Fibroblast of pulmonary artery (primary cell): ENCODE measurements around the gene XPO1.
"Not testable (repeated sequence)": the region's sequence is repeated elsewhere in the genome, so short reads cannot be mapped to it uniquely, and the experiment has no call there.

Source experiments
- DNase-seq: peaks from one replicate; pipeline ENCODE4 v3.0.0-alpha.2; 2010; ENCODE audit warnings: low read depth
- H3K4me3 ChIP-seq: replicated peaks from 2 replicates; pipeline ENCODE4 v1.5.1; 2011; ENCODE audit warnings: low read depth, mild to moderate bottlenecking, control low read depth, low read length, moderate library complexity
- TF ChIP-seq, protein P1 (sequence below): IDR thresholded peaks from 2 replicates; pipeline ENCODE4 v1.5.1; 2011; ENCODE audit warnings: mild to moderate bottlenecking, control low read depth, low read length, inconsistent platforms; ENCODE audit errors: missing control alignments

Gene XPO1

DNA sequence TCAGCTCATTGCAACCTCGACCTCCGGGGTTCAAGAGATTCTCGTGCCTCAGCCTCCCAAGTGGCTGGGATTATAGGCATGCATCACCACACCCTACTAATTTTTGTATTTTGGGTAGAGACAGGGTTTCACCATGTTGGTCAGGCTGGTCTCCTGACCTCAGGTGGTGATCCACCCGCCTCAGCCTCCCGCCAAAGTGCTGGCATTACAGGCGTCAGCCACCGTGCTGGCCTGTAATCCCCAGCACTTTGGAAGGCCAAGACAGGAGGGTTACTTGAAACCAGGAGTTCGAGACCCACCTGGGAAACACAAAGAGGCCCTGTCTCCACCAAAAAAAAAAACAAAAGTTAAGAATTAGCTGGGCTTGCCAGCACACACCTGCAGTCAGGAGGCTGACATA is 85.8 kb downstream of the XPO1 start:
- DNase-seq: no peak
- TF ChIP-seq, protein P1, sequence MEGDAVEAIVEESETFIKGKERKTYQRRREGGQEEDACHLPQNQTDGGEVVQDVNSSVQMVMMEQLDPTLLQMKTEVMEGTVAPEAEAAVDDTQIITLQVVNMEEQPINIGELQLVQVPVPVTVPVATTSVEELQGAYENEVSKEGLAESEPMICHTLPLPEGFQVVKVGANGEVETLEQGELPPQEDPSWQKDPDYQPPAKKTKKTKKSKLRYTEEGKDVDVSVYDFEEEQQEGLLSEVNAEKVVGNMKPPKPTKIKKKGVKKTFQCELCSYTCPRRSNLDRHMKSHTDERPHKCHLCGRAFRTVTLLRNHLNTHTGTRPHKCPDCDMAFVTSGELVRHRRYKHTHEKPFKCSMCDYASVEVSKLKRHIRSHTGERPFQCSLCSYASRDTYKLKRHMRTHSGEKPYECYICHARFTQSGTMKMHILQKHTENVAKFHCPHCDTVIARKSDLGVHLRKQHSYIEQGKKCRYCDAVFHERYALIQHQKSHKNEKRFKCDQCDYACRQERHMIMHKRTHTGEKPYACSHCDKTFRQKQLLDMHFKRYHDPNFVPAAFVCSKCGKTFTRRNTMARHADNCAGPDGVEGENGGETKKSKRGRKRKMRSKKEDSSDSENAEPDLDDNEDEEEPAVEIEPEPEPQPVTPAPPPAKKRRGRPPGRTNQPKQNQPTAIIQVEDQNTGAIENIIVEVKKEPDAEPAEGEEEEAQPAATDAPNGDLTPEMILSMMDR: no peak
- no peak overlapping the region for H3K4me3 ChIP-seq

DNA sequence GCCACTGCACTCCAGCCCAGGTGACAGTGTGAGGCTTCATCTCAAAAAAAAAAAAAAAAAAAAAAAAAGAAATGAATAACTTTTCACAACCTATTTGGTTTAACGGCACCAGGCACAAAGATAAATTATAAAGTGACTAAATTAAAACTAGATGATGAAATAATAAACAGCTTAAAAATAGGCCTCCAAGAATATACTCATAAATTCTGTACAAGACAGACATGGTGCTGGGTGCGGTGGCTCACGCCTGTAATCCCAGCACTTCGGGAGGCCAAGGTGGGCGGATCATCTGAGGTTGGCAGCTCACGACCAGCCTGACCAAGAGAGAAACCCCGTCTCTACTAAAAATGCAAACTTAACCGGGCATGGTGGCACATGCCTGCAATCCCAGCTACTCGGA is 87.0 kb downstream of the XPO1 start:
- no peak overlapping the region for H3K4me3 ChIP-seq
- TF ChIP-seq, protein P1: no peak
- DNase-seq: no peak

DNA sequence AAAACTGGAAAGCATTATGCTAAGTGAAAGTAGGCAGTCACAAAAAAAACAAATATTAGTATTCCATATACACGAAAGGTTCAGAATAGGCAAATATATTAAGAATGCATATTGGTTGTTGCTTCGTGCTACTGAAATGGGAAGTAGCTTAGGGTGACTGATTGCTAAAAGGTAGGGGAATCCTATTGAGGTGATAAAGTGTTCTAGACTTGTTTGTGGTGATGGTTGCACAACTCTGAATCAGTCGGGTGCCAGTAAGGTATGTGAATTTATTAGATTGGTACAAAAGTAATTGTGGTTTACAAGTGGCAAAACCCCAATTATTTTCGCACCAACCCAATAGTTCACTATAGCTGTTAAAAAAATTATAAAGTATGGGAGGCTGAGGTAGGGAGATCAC is 88.0 kb downstream of the XPO1 start:
- no peak overlapping the region for H3K4me3 ChIP-seq
- TF ChIP-seq, protein P1: no peak
- no peak for DNase-seq

DNA sequence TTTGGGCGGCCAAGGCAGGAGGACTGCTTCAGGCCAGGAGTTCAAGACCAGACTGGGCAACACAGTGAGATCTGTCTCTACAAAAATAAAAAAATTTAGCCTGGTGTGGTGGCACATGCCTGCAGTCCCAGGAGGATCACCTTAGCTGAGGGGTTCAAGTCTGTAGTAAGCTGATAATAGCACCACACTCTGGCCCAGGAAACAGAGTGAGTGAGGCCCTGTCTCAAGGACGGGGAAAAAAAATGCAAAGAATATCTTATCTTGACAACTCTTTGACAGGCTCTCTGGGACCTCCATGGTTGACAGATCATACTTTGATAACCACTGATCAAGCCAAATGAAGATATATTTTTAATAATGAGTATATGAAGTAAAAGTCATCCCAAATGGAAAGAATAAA is 89.9 kb downstream of the XPO1 start:
- DNase-seq: no peak
- TF ChIP-seq, protein P1: no peak
- no peak overlapping the region for H3K4me3 ChIP-seq

DNA sequence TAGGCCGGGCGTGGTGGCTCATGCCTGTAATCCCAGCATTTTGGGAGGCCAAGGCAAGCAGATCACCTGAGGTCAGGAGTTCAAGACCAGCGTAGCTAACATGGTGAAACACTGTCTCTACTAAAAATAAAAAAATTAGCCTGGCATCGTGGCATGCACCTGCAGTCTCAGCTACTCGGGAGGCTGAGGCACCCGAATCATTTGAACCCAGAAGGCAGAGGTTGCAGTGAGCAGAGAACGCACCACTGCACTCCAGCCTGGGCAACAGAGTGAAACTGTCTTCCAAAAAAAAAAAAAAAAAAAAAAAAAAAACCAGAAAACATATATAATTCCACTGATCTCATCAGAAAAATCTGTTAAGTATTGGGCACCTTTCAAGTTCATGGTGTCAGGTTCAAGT is 91.2 kb downstream of the XPO1 start:
- H3K4me3 ChIP-seq, DNase-seq: not testable (repeated sequence)

DNA sequence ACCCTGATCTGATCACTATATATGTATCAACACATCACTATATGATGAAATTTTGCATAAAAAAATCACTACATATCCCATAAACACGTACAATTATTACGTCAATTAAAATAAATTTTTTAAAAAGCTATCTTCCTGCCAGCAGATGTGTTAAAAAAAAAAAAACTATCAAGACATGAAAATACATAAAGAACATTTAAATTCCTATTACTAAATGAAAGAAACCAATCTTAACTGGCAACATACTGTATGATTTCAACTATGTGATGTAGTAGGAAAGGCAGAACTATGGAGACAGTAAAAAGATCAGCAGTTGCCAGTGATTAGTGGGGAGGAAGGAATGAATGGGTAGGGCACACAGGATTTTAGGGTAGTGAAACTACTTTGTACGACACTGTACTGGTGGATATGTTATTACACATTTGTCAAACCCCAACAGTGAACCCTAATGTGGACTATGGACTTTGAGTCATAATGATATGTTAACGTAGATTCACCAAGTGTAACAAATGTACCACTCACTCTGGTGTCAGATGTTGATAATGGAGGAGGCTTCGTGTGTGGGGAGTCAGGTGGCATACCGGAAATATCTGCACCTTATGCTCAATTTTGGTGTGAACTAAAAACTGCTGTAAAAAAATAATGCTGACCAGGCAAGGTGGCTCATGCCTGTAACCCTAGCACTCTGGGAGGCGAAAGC is 94.7 kb downstream of the XPO1 start:
- TF ChIP-seq, protein P1: no peak
- DNase-seq: no peak
- no peak overlapping the region for H3K4me3 ChIP-seq

DNA sequence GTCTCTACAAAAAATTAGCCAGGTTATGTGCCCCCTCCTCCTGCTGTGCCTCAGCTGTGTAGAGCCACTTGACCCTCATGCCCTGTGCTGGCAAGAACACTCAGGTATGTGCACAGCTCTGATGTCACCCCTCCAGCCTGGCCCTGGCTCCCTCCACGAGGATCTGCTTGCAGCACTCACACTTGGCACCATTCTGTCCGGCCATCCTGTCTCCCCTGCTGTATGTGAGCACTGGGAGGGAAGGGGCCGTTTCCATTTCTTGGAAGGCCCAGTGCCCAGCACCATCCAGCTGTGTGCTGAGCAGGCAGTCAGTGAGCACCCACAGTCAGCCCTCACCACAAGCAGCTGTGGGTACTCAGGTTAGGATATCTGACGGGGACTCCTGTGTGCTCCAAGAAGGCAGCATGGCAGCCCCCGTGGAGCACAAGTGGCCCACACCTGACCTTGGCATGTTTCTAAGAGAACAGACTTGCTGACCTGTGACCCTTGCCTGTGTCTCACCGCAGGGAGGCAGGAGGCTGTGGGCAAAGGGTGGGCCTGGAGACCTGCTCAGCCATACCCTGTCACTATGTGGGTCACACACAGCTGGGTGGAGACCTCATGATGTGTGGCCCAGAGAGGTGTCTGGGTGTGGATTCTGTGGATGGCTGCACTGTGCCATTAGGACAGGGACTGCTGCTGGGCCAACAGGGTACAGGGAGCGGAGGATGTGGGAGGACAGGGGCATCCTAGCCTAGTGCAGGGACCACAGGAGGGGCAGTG is 98.7 kb downstream of the XPO1 start:
- TF ChIP-seq, protein P1: no peak
- no peak overlapping the region for H3K4me3 ChIP-seq
- DNase-seq: no peak
